ENCODE results near the gene MRGPRE. TPM values are rescaled to one million over a fixed set of nuclear protein-coding genes. Genes with fewer than 3 reads are reported as not detected.

Gene MRGPRE
- total RNA-seq, 4 donors from 2014 or later, result 0.50 TPM; not detected in 3

- Histone ChIP-seq H3K27me3 (peaks cover 0 to 58% (median 3%) of the 10 kb centered on the region in 4 donors), H3K4me1 (peaks cover 0 to 7% (median 0%) of the 10 kb centered on the region in 3 donors), H3K4me3 (no peak overlapping the region), H3K36me3 (no peaks in the 10 kb centered on the region), H3K9me3 (peaks cover 0 to 8% (median 0%) of the 10 kb centered on the region in 3 donors), H3K27ac (no peak overlapping the region)
- DNase-seq, result no peak
- WGBS, 2 donors, result 85 to 89% methylated on average over 4 of the region's 4 CpGs
- intact Hi-C loops (cut with DNase I), result no loop called here
- TF ChIP-seq CTCF (IDR thresholded peaks at IDR 0.05) (no peak), POLR2A (IDR thresholded peaks at IDR 0.05) (no peak)
Observed at GRCh38 chr11:3214420-3214699, 17.9 kb downstream of the MRGPRE start.

GRCh38 chr11:3213659-3214419, 18.4 kb downstream of the MRGPRE start:
- no peaks in the 10 kb centered on the region for H3K36me3 ChIP-seq
- intact Hi-C loops (cut with DNase I), result no loop called here
- TF ChIP-seq CTCF (IDR thresholded peaks at IDR 0.05) (no peak), POLR2A (IDR thresholded peaks at IDR 0.05) (no peak)
- peaks cover 0 to 8% (median 0%) of the 10 kb centered on the region in 3 donors for H3K9me3 ChIP-seq
- H3K27ac ChIP-seq, result no peak overlapping the region
- 62 to 63% methylated on average over 20 to 22 of the region's 24 CpGs for WGBS, 2 donors
- H3K27me3 ChIP-seq, result peaks cover 0 to 53% (median 3%) of the 10 kb centered on the region in 4 donors
- no peak overlapping the region for H3K4me3 ChIP-seq
- H3K4me1 ChIP-seq, result peaks cover 0 to 7% (median 0%) of the 10 kb centered on the region in 3 donors
- DNase-seq, result no peak

GRCh38 chr11:3208272-3208671, 23.9 kb downstream of the MRGPRE start:
- no peak overlapping the region for H3K4me3 ChIP-seq
- peaks cover 0 to 13% (median 4%) of the 10 kb centered on the region in 3 donors for H3K4me1 ChIP-seq
- no peaks in the 10 kb centered on the region for H3K36me3 ChIP-seq
- no peak for DNase-seq
- H3K9me3 ChIP-seq, result peaks cover 0 to 8% (median 0%) of the 10 kb centered on the region in 3 donors
- H3K27ac ChIP-seq, result no peak overlapping the region
- no peak for TF ChIP-seq POLR2A (IDR thresholded peaks at IDR 0.05)
- TF ChIP-seq CTCF (IDR thresholded peaks at IDR 0.05), result no peak
- H3K27me3 ChIP-seq, result peaks cover 2 to 34% (median 4%) of the 10 kb centered on the region in 4 donors
- intact Hi-C loops (cut with DNase I), result no loop called here
- 56 to 74% methylated on average over 4 to 5 of the region's 6 CpGs for WGBS, 2 donors

- WGBS, 2 donors, result 55 to 69% methylated on average over 4 to 5 of the region's 8 CpGs
- H3K4me3 ChIP-seq, result no peak overlapping the region
- no peak overlapping the region for H3K27ac ChIP-seq
- no peaks in the 10 kb centered on the region for H3K36me3 ChIP-seq
- intact Hi-C loops (cut with DNase I), result no loop called here
- H3K4me1 ChIP-seq, result peaks cover 0 to 19% (median 8%) of the 10 kb centered on the region in 3 donors
- DNase-seq, result no peak
- peaks cover 7 to 38% (median 9%) of the 10 kb centered on the region in 4 donors for H3K27me3 ChIP-seq
- peaks cover 0 to 8% (median 0%) of the 10 kb centered on the region in 3 donors for H3K9me3 ChIP-seq
- TF ChIP-seq CTCF (IDR thresholded peaks at IDR 0.05) (no peak), POLR2A (IDR thresholded peaks at IDR 0.05) (no peak)
Observed at GRCh38 chr11:3207526-3208189, 24.6 kb downstream of the MRGPRE start.

GRCh38 chr11:3206922-3207204, 25.4 kb downstream of the MRGPRE start:
- intact Hi-C loops (cut with DNase I), result no loop called here
- no peak for DNase-seq
- TF ChIP-seq CTCF (IDR thresholded peaks at IDR 0.05) (no peak), POLR2A (IDR thresholded peaks at IDR 0.05) (no peak)
- Histone ChIP-seq H3K4me1 (peaks cover 0 to 19% (median 8%) of the 10 kb centered on the region in 3 donors), H3K36me3 (no peaks in the 10 kb centered on the region), H3K4me3 (no peak overlapping the region), H3K9me3 (peaks cover 0 to 7% (median 0%) of the 10 kb centered on the region in 3 donors), H3K27me3 (peaks cover 7 to 43% (median 12%) of the 10 kb centered on the region in 4 donors), H3K27ac (no peak overlapping the region)
- WGBS, 2 donors, result 93 to 96% methylated on average over 1 of the region's 1 CpG

Measured in esophagus squamous epithelium (tissue), 5 donors.